GM18951 (cell line): ENCODE data around the gene ESR1.
"Not testable (repeated sequence)": the region's sequence is repeated elsewhere in the genome, so short reads cannot be mapped to it uniquely, and the experiment has no call there.

Experiments used
- POLR2A ChIP-seq: IDR thresholded peaks from 4 replicates; pipeline ENCODE4 v1.6.1; 2011; ENCODE audit warnings: mild to moderate bottlenecking; ENCODE audit not compliant: insufficient read length, insufficient read depth; ENCODE audit errors: extremely low read depth
- in situ Hi-C: fragments of 300-500 bp; cut with MboI; formaldehyde crosslinking; loops from one replicate; pipeline ENCODE4 v1.12.0; 2022; ENCODE audit warnings: low sequenced_read_pairs, mixed read lengths, inconsistent platforms; ENCODE audit not compliant: unreplicated experiment

Gene ESR1

DNA sequence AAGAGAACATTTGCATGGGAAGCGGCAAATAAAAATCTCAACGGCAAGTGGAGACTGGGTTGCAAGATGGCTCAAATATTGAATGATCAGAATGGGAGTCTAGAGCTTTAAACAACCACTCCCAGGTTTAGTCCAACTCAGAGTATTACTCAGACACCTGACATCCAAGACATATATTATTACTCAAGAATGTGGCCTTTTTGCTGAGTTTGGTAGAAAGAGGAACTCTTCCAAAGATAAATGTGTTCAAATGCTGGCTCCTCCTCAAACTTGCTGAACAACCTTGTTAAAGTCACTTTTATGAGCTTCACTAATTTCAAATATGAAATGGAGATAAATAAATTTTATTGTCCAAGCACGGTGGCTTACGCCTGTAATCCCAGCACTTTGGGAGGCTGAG is 77.8 kb downstream of the ESR1 start:
- TF ChIP-seq POLR2A = no peak
- in situ Hi-C loops = no loop called here

DNA sequence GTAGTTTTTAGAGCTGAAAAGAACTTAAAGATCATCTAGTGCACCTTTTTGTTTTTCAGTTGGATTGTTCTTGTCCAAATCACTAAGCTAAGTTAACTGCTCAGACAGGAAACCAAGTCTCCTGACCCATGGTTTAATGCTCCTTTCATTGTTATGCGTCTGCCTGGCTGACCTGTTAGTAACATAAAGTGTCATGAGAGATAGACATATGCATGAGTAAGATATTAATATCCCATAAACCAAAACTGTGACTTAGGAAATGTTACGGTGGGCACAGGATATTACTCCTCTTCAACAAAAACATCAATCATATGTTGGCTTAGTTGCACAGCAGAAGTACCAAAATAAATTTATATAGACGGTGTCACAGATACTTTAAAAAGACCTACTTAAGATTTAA is 84.0 kb downstream of the ESR1 start:
- in situ Hi-C loops = no loop called here
- no peak for TF ChIP-seq POLR2A

DNA sequence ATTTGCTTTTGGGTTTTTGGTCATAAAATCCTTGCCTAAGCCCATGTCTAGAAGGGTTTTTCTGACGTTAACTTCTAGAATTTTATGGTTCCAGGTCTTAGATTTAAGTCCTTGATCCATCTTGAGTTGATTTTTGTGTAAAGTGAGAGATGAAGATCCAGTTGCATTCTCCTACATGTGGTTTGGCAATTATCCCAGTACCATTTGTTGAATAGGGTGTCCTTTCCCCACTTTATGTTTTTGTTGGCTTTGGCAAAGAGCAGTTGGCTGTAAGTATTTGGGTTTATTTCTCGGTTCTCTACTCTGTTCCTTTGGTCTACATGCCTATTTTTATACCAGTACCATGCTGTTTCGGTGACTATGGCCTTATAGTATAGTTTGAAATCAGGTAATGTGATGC is 86.9 kb downstream of the ESR1 start:
- in situ Hi-C loops = not testable (repeated sequence)

DNA sequence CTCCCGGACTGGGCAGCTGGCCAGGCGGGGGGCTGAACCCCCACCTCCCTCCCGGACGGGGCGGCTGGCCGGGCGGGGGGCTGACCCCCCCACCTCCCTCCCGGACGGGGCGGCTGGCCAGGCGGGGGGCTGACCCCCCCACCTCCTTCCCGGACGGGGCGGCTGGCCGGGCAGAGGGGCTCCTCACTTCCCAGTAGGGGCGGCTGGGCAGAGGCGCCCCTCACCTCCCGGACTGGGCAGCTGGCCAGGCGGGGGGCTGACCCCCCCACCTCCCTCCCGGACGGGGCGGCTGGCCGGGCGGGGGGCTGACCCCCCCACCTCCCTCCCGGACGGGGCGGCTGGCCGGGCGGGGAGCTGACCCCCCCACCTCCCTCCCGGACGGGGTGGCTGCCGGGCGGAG is 91.7 kb downstream of the ESR1 start:
- in situ Hi-C loops = not testable (repeated sequence)

DNA sequence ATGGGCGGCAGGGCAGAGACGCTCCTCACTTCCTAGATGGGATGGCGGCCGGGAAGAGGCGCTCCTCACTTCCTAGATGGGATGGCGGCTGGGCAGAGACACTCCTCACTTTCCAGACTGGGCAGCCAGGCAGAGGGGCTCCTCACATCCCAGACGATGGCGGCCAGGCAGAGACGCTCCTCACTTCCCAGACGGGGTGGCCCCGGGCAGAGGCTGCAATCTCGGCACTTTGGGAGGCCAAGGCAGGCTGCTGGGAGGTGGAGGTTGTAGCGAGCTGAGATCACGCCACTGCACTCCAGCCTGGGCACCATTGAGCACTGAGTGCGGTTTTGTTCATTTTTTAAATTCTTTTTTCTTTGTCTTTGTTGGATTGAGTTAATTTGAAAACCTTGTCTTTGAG is 92.3 kb downstream of the ESR1 start:
- in situ Hi-C loops = not testable (repeated sequence)

DNA sequence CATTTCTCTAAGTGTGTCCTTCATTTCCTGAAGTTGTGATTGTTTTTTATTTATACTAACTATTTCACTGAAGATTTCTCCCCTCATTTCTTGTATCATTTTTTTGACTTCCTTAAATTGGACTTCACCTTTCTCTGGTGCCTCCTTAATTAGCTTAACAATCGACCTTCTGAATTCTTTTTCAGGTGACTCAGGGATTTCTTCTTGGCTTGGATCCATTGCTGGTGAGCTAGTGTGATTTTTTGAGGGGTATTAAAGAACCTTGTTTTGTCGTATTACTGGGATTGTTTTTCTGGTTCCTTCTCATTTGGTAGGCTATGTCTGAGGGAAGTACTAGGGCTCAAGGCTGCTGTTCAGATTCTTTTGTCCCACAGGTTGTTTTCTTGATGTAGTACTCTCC is 92.8 kb downstream of the ESR1 start:
- no peak for TF ChIP-seq POLR2A
- in situ Hi-C loops = no loop called here

DNA sequence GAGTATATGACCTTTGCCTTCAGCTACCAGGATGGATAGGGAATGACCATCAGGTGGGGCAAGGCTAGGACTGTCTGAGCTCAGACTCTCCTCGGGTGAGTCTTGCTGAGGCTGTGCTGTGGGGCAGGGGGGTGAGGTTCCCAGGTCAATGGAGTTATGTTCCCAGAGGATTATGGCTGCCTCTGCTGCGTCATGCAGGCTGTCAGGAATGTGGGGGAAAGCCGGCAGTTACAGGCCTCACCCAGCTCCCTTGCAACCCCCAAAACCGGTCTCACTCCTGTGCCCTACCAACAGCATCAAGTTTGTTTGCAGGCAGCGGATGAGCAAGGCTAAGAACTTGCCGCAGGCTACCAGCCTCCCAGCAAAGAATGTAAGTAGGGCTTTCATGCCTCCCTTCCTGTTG is 93.5 kb downstream of the ESR1 start:
- in situ Hi-C loops = no loop called here
- TF ChIP-seq POLR2A = no peak

DNA sequence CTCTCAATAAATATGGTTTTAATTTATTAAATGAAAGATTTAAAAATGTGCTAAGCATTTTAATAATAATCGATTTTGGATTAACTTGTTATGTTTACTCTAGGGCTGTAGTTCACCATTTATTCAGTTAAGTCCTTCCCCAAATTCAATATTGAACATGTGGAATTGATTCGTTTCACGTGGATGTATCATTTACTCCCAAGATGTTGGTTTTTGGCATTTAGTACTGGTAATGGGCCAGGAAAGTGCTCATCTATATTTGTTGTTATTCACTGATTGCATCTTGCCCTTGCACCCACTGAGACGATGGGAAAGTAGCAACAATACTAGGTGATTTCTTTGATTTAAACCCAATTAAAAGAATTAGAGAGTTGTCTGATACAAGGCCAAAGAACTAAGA is 97.1 kb downstream of the ESR1 start:
- in situ Hi-C loops = no loop called here
- no peak for TF ChIP-seq POLR2A

DNA sequence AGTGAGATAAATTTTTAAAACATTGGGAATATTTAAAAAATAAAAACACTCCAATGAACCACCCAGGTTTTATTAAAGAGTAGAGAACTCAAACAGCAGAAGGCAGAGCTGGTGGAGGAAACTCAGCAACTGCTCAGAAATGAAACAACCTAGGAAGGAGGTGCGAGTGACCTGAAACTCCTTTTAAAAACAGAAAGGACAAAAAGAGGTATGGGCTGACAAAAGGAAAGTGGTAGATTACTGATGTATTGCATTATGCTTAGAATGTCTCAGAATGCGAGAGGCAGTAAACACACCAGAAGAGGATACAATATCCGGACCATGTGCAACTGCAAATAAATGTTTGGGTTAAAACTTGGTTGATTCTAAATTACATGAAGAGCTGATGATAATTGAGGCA is 97.6 kb downstream of the ESR1 start:
- TF ChIP-seq POLR2A = no peak

DNA sequence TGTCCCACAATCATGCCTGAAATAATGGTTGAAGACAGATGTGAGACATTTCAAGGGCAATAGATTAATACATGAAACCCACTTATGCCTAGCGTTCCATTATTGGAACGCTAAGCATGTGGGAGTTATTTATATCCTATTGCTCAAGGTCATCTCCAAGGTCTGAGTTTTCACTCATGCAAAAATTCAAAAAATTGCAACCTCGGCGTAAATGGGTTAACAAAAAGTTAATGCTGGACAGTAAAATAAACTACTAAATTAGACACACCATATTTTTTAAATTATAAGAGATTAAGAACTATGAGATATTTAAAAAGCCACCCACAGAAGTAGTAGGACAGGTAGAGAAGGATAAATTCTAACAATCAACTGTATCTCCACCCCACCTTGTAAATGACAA is 98.4 kb downstream of the ESR1 start:
- in situ Hi-C loops = no loop called here
- no peak for TF ChIP-seq POLR2A

More for the DNA sequence above, 97.6 kb downstream of the ESR1 start:
- in situ Hi-C loops = no loop called here

DNA sequence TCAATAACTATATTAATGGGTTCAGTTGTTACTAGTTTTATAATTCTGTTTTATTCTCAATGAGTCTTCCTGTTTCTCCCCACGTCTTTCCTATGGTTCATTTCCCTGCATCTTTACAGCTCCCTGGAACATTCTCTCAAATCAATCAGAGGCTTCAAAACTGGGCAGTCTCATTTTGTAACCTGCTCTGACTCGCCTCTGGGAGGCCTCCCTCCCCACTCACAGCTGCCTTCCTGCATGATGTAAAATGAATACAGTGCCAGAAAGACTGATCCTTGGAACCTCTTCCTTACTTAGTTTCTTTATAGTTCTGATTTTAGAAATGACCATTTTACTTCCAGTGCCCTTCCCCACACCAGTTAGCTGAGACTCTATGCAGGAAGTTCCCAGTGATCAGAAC is 103.9 kb downstream of the ESR1 start:
- no peak for TF ChIP-seq POLR2A
- in situ Hi-C loops = no loop called here

DNA sequence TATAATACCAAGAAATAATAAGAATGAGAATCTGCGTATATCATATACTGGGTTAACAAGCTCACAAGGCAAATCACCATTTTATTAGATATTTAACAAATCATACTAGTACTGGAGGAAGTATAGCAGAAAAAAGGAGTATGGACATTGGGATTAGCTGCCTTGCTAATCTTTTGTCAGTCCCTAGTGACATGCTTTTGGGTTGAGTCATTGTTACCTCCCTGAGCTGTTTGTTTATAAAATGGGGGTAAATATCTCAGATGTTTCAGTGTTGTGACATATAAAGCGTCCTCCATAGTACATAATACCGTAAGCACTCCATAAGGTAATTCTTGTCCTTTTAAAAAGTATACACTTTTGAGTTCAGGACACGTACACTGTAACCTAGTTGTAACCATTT is 107.0 kb downstream of the ESR1 start:
- TF ChIP-seq POLR2A = no peak
- in situ Hi-C loops = no loop called here

DNA sequence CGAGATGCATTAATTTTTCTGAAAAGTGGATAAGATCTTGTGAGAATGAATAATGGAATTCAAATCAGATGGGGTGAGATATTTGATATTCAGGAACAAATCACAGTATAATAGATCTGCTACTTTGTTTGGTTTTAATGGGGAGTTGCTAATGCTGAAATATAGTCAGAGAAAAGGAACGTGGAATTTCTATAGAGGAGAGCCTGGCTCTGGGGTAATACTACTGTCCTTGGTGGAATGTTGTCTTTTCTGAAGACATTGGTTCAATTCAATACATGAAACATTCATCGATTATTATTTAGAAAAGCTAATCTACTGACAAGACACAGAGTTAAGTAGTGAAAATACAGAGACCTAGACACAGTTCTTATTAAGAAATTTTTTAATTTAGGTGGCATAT is 108.6 kb downstream of the ESR1 start:
- no peak for TF ChIP-seq POLR2A
- in situ Hi-C loops = no loop called here

DNA sequence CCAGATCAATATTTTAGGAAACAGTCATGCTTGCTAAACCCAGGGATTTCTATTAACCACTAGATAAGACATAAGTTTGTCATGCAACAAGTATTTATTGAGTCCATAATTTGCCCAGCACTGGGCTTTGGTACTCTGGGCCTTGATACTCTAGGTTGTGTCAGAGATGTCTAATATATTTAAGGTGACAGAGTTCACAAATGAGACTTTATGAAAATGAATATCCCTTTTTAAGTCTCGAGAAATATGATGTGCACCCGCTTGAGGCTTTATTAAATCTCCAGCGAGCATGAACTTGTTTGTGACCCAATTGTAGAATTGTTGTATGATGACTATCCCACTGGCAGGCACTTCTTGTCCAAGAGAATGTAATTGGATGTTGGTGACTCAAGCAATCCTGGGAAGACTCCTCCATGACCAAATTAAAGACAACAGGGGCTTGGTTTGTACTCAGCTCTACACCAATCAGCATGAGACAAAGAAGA is 109.2 kb downstream of the ESR1 start:
- in situ Hi-C loops = no loop called here
- no peak for TF ChIP-seq POLR2A

DNA sequence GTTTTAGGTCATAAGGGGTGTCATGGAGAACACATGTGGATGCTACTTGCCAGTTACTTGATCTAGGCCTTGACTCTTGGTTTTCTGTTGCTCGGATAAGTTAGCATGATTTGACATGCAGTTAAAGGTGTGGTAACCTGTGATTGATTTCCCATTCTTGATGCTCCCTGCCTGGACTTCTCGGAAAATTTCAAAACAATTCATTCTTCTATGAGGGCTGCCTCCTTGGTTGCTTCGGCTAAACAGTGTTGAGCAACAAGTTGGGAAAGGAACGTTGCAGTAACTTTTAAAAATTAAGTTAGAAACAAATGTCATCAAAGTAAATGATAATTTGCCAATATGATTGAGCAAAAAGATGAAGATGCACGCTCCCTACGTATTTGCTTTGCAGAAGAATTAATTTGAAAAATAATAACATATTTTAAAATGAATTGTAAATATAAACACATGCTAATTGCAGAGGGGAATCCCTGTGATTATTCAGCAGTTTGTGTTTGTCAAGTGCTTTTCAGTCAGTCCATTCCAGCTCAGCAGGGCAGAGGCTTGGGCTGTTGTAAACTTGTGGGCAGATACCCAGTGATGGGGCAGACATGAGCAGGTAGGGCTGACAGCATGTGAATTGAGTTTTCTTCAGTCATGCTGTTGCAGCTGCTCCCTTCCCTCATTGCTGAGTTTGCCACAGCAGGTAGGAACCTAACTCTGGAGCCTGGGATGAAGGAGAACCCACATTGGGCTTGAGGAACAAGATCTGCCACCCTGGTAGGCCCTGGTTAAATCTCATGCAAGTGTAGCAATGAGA is 110.2 kb downstream of the ESR1 start:
- no peak for TF ChIP-seq POLR2A
- in situ Hi-C loops = no loop called here

DNA sequence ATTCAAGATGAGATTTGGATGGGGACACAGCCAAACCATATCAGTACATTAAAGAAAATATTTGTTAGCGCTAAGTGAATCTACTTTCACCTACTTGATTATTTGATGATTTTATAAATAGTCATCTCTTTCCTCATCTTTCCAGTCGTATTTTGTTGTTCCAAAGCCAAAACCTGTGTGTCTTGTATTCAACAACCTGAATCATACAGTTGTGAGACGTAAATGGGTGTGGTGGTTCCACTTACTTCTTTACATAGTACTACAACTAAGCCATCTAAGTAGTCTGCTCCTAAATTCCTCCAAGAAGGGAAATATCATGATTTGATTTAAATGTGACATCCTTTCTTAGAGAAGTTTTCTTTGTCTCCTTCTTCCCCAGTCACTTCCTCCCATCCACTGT is 132.8 kb downstream of the ESR1 start:
- TF ChIP-seq POLR2A = no peak
- in situ Hi-C loops = no loop called here
